Ovary (tissue), 9 donors: Measurements from ENCODE around the gene MID2. TPM values are rescaled to one million over a fixed set of nuclear protein-coding genes. Genes with fewer than 3 reads are reported as not detected.

Experiments
- DNase-seq, 5 donors: peaks; one replicate each; pipeline ENCODE4 v3.0.0-alpha.2; 2019 to 2020
- H3K27ac ChIP-seq, 2 donors: fragments of 200-600 bp; one replicate each; pipeline versions ENCODE4 v1.5.1 to v1.8.0; 2019 to 2022
- H3K27me3 ChIP-seq: fragments of 200-600 bp; one replicate; pipeline ENCODE4 v1.8.0; 2022
- H3K36me3 ChIP-seq: fragments of 200-600 bp; sonication (generic); one replicate; pipeline ENCODE4 v1.5.1; 2019
- H3K4me1 ChIP-seq: one replicate; pipeline ENCODE4 v1.8.1; 2013; ENCODE audit warnings: mild to moderate bottlenecking, moderate library complexity; ENCODE audit not compliant: insufficient read depth
- H3K4me3 ChIP-seq: fragments of 200-600 bp; sonication (generic); one replicate; pipeline ENCODE4 v1.5.1; 2017
- H3K9me3 ChIP-seq, 2 donors: fragments of 200-600 bp in 1 of 2; sonication (generic) in 1 of 2; one replicate each; pipeline versions ENCODE4 v1.5.1 to v1.8.1; 2013 to 2019; ENCODE audit warnings: mild to moderate bottlenecking in 1 of 2, moderate library complexity in 1 of 2
- CTCF ChIP-seq, 3 donors: fragments of 450-650 bp in 2 of 3; fragments of 200-600 bp in 1 of 3; IDR thresholded peaks; one replicate each; pipeline versions ENCODE4 v1.5.1 to v1.8.0; 2016 to 2022; ENCODE audit warnings: antibody characterized with exemption in 3 of 3, mild to moderate bottlenecking in 1 of 3
- EP300 ChIP-seq: sonication (generic); formaldehyde crosslinking; IDR thresholded peaks from one replicate; pipeline ENCODE4 v1.6.1; 2017; ENCODE audit warnings: antibody characterized with exemption
- POLR2A ChIP-seq: fragments of 450-650 bp; IDR thresholded peaks from one replicate; pipeline ENCODE4 v1.6.1; 2017; ENCODE audit warnings: antibody characterized with exemption, mild to moderate bottlenecking, moderate library complexity
- WGBS, 3 donors: extraction: QIAGEN DNeasy Blood & Tissue Kit in 1 of 3; methylation state at CpG; one replicate each; pipeline versions ENCODE4 v1.1.5 to v1.1.7; 2013 to 2017; 5-methylcytosine and 5-hydroxymethylcytosine counted together
- intact Hi-C, 4 donors: fragments of 100-400 bp; cut with DNase I; formaldehyde crosslinking; loops; one replicate each; pipeline versions ENCODE4 v1.11.0 to v1.15.1; 2022 to 2023
- polyA plus RNA-seq, 2 donors: library from polyadenylated mRNA; stranded (reverse); fragments of 200-250 nt in 1 of 2; fragments of 350-450 nt in 1 of 2; fragmentation: Illumina TruSeq in 1 of 2; extraction: RNeasy Lipid Tissue Mini Kit (QIAGEN cat#74804) in 1 of 2; gene quantifications; one replicate each; pipeline ENCODE4 v1.2.3, GENCODE V29; 2013 to 2014
- total RNA-seq, 7 donors: library from RNA; depleted of rRNA in 2 of 7; stranded (reverse); fragments of >200 nt in 2 of 7; fragmentation: NEBNext Ultra II Directional in 3 of 7; extraction: Animal tissue kit (Norgen Biotek cat#: 25700) in 3 of 7; gene quantifications; one replicate each; pipeline versions ENCODE4 v1.1.0 to v1.2.4, GENCODE V29; 2016 to 2023
- donor health status: DM: no; HTN: no; CAD: no; lungs with moderate emphysema.
- donor health status: DM: no; HTN: no; CAD: no.
- donor health status: Bipolar disorder and iron deficiency.
- donor health status: DM: yes; HTN: yes; CAD: no.
- donor health status: DM: no; HTN: no; CAD: no.
- donor health status: DM: yes; HTN: yes; CAD: no.

The MID2 gene
- total and polyA plus RNA-seq, 9 donors: 4.3 to 29.6 (median 22.1) TPM

DNA sequence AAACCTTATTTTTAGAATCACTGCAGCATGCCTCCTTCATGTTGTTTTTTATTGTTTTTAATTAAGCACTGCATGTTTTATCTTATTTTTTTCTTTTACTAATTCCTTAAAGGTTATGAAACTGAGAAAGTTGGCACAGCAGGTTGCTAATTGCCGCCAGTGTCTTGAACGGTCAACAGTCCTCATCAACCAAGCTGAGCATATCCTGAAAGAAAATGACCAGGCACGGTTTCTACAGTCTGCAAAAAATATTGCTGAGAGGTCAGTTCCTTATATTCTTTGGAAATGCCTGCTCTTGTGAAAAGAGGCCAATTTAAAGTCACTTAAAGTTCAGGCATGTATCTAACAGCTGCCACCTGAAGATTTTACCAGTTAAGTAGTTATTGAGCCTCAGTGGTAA is 79.7 kb downstream of the MID2 start:
- H3K4me1 ChIP-seq: no peaks in the 10 kb centered on the region
- intact Hi-C loops: no loop called here
- no peak for TF ChIP-seq POLR2A
- TF ChIP-seq EP300: no peak
- no peak for TF ChIP-seq CTCF (IDR thresholded peaks at IDR 0.05)
- H3K9me3 ChIP-seq: no peaks in the 10 kb centered on the region
- H3K4me3 ChIP-seq: no peak overlapping the region
- H3K36me3 ChIP-seq: no peaks in the 10 kb centered on the region
- DNase-seq: no peak
- H3K27ac ChIP-seq: no peak overlapping the region
- 71 to 76% (median 76%) methylated on average over 3 of the region's 3 CpGs for WGBS, 3 donors
- H3K27me3 ChIP-seq: no peaks in the 10 kb centered on the region

DNA sequence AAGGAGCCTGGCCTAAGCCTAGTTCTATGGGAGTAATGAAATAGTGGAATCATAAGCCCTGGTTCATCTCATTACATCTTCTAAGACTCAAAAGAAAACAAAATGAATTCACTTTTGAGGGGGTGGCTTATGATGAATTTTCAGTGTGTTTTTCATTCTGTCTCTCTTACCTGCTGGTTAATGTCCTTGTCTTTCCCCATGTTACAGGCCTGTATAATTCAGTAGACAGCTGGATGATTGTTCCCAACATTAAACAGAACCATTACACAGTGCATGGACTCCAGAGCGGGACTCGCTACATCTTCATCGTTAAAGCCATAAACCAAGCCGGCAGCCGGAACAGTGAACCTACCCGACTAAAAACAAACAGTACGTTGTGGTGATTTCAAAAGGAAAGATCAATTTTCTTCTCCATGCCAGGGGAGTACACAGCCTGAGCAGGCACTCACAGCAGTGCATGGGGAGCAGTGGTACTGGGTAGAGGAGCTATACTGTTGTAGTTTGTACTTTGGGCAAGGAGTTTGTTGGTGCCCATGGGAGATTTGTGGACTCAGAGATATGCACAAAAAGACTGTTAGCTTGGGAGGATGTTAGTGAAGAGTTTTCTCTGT is 98.6 kb downstream of the MID2 start:
- Histone ChIP-seq H3K9me3 (no peaks in the 10 kb centered on the region), H3K4me3 (no peak overlapping the region), H3K4me1 (no peaks in the 10 kb centered on the region), H3K27ac (no peak overlapping the region), H3K27me3 (no peaks in the 10 kb centered on the region), H3K36me3 (no peaks in the 10 kb centered on the region)
- no peak for DNase-seq
- 81 to 88% (median 86%) methylated on average over 7 of the region's 7 CpGs for WGBS, 3 donors
- TF ChIP-seq CTCF (IDR thresholded peaks at IDR 0.05) (no peak), POLR2A (no peak), EP300 (no peak)
- intact Hi-C loops: no loop called here

DNA sequence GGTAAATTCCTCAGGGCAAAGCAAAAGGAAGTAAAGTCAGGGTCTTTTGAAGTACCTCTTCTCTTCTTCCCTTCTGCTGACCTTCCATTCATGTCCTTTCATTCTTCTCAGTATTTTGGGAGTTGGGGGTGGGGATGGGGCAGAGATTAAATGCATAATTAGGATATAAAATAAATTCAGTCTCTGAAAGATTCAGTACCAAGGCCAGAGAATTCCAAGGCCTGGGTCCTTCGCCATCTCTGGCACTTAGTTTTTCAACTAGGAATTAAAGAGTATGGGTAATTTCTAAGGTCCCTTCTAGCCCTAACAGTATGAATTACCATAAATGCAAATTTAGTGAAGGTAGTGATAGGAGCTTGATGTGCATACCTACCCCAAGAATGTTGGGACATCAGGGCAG is 108.6 kb downstream of the MID2 start:
- DNase-seq: no peak
- H3K27me3 ChIP-seq: no peaks in the 10 kb centered on the region
- intact Hi-C loops: no loop called here
- no peak overlapping the region for H3K4me3 ChIP-seq
- H3K27ac ChIP-seq: no peak overlapping the region
- no peaks in the 10 kb centered on the region for H3K9me3 ChIP-seq
- H3K36me3 ChIP-seq: no peaks in the 10 kb centered on the region
- H3K4me1 ChIP-seq: no peaks in the 10 kb centered on the region
- 69 to 81% (median 79%) methylated on average over 1 of the region's 1 CpG for WGBS, 3 donors
- TF ChIP-seq CTCF (IDR thresholded peaks at IDR 0.05) (no peak), EP300 (no peak), POLR2A (no peak)

- Histone ChIP-seq H3K36me3 (no peaks in the 10 kb centered on the region), H3K4me3 (no peak overlapping the region), H3K9me3 (no peaks in the 10 kb centered on the region), H3K27me3 (no peaks in the 10 kb centered on the region), H3K27ac (no peak overlapping the region), H3K4me1 (no peaks in the 10 kb centered on the region)
- TF ChIP-seq POLR2A (no peak), EP300 (no peak), CTCF (IDR thresholded peaks at IDR 0.05) (no peak)
- WGBS, 3 donors: 41 to 59% (median 42%) methylated on average over 7 of the region's 7 CpGs
- no peak for DNase-seq
- intact Hi-C loops: no loop called here
These were observed 109.5 kb downstream of the MID2 start for GRCh38 chrX:107935200-107935599.
